Endothelial cell of umbilical vein (primary cell): Measurements from ENCODE around the gene SPATA31E1. TPM values are rescaled to one million over a fixed set of nuclear protein-coding genes. Genes with fewer than 3 reads are reported as not detected.

Source experiments
- BruUV-seq: library from RNA; stranded (reverse); fragments of 400-500 nt; replicated peaks from 2 replicates; lab custom pipeline; 2021; lab: Mats Ljungman, UMichigan
- CTCF ChIA-PET: fragments of 300-600, 350-600 bp; sonication (Branson Sonifier 250); formaldehyde crosslinking; loops from one replicate; lab custom pipeline; 2021; ENCODE audit warnings: antibody characterized with exemption, inconsistent platforms; lab: Charles Lee
- POLR2A ChIA-PET: fragments of 300-600, 350-600 bp; sonication (Branson Sonifier 250); formaldehyde crosslinking; loops from one replicate; lab custom pipeline; 2021; ENCODE audit warnings: antibody characterized with exemption, inconsistent platforms; lab: Charles Lee
- DNase-seq: peaks from one replicate; pipeline ENCODE4 v3.0.0-alpha.2; 2011; ENCODE audit warnings: low read depth, low spot score
- FAIRE-seq: peaks from 2 replicates; lab custom pipeline; 2011; peaks lifted over from hg19 to GRCh38; lab: Jason Lieb, UNC
- H2AFZ ChIP-seq: 2 replicates; pipeline ENCODE4 v1.6.0; 2012; ENCODE audit warnings: low read depth, low read length, control low read depth, inconsistent platforms
- H3K27ac ChIP-seq: 2 replicates; pipeline ENCODE4 v1.5.1; 2011; ENCODE audit warnings: low read depth, mild to moderate bottlenecking, control low read depth, low read length, moderate library complexity; ENCODE audit not compliant: insufficient read depth
- H3K27me3 ChIP-seq, 2 experiments: 2 replicates each; pipeline versions ENCODE4 v1.6.0 to v1.6.1; 2011; ENCODE audit warnings: low read length in 2 of 2, mixed read lengths in 1 of 2; ENCODE audit not compliant: control insufficient read depth in 2 of 2, insufficient read depth in 2 of 2
- H3K36me3 ChIP-seq, 2 experiments: 2 replicates in 1 of 2; 3 replicates in 1 of 2; pipeline ENCODE4 v1.5.1; 2011; ENCODE audit warnings: low read length in 2 of 2, mild to moderate bottlenecking in 1 of 2, moderate library complexity in 1 of 2; ENCODE audit not compliant: control insufficient read depth in 2 of 2, insufficient read depth in 2 of 2; ENCODE audit errors: extremely low read depth in 1 of 2
- H3K4me1 ChIP-seq: 3 replicates; pipeline ENCODE4 v1.5.1; 2011; ENCODE audit warnings: mild to moderate bottlenecking, low read length; ENCODE audit not compliant: control insufficient read depth, insufficient read depth; ENCODE audit errors: extremely low read depth
- H3K4me2 ChIP-seq: 2 replicates; pipeline ENCODE4 v1.6.1; 2011; ENCODE audit warnings: low read length, control low read depth, mixed read lengths; ENCODE audit not compliant: insufficient read depth
- H3K4me3 ChIP-seq, 3 experiments: fragments of 200-600 bp in 1 of 3; sonication (generic), shearing (Covaris generic) in 1 of 3; replicated peaks in 1 of 3; 2 replicates each; pipeline ENCODE4 v1.5.1; 2011 to 2016; ENCODE audit warnings: control low read depth in 3 of 3, low read length in 3 of 3, mild to moderate bottlenecking in 2 of 3, inconsistent platforms in 1 of 3, low read depth in 1 of 3, moderate library complexity in 1 of 3; ENCODE audit not compliant: insufficient read depth in 1 of 3
- H3K79me2 ChIP-seq: 2 replicates; pipeline ENCODE4 v1.6.0; 2012; ENCODE audit warnings: low read length, inconsistent platforms; ENCODE audit not compliant: control insufficient read depth, insufficient read depth
- H3K9ac ChIP-seq: replicated peaks from 2 replicates; pipeline ENCODE3; 2011; ENCODE audit warnings: low read length, control low read depth; ENCODE audit not compliant: insufficient read depth; ENCODE audit errors: extremely low read depth
- H3K9me1 ChIP-seq: replicated peaks from 3 replicates; pipeline ENCODE4 v1.6.0; 2011; ENCODE audit warnings: mild to moderate bottlenecking, low read length; ENCODE audit not compliant: control insufficient read depth, insufficient read depth; ENCODE audit errors: extremely low read depth
- H3K9me3 ChIP-seq: replicated peaks from 2 replicates; pipeline ENCODE4 v1.5.1; 2012; ENCODE audit warnings: low read length, inconsistent platforms; ENCODE audit not compliant: control insufficient read depth, insufficient read depth
- H4K20me1 ChIP-seq: replicated peaks from 2 replicates; pipeline ENCODE3; 2011; ENCODE audit warnings: mild to moderate bottlenecking, low read length; ENCODE audit not compliant: control insufficient read depth, insufficient read depth; ENCODE audit errors: extremely low read depth
- CTCF ChIP-seq, 2 donors: IDR thresholded peaks; 1 replicate in 1 of 2; 2 replicates in 1 of 2; pipeline ENCODE4 v1.5.1; 2011; ENCODE audit warnings: low read length in 2 of 2, mild to moderate bottlenecking in 2 of 2, moderate library complexity in 2 of 2, control low read depth in 1 of 2, inconsistent platforms in 1 of 2, low read depth in 1 of 2; ENCODE audit not compliant: insufficient read depth in 1 of 2; ENCODE audit errors: extremely low read depth in 1 of 2
- EZH2 ChIP-seq: IDR thresholded peaks from 2 replicates; pipeline ENCODE4 v1.6.1; 2012; ENCODE audit warnings: borderline replicate concordance, low read depth, mild to moderate bottlenecking, moderate library complexity, low read length, inconsistent platforms; ENCODE audit not compliant: severe bottlenecking
- FOS ChIP-seq: IDR thresholded peaks from 2 replicates; pipeline ENCODE4 v1.6.1; 2011; ENCODE audit warnings: mild to moderate bottlenecking, low read length, moderate library complexity, borderline replicate concordance; ENCODE audit not compliant: insufficient read depth
- JUN ChIP-seq: IDR thresholded peaks from 2 replicates; pipeline ENCODE4 v1.6.1; 2011; ENCODE audit warnings: borderline replicate concordance, low read depth; ENCODE audit not compliant: insufficient read length, insufficient read depth
- POLR2A ChIP-seq: IDR thresholded peaks from 2 replicates; pipeline ENCODE4 v1.6.1; 2012; ENCODE audit warnings: low read depth, mild to moderate bottlenecking, control low read depth, low read length
- POLR2AphosphoS5 ChIP-seq: IDR thresholded peaks from 2 replicates; pipeline ENCODE4 v1.6.1; 2012; ENCODE audit warnings: low read depth, mild to moderate bottlenecking, control low read depth, low read length, moderate library complexity; ENCODE audit not compliant: insufficient read depth
- dilution Hi-C: fragments of 300-500 bp; cut with MboI; formaldehyde crosslinking; loops from one replicate; pipeline ENCODE4 v1.15.0; 2019; ENCODE audit warnings: low sequenced_read_pairs; ENCODE audit not compliant: extremely low pct_ligation_motif_present
- intact Hi-C: fragments of 100-400 bp; cut with micrococcal nuclease; formaldehyde crosslinking; loops from one replicate; pipeline ENCODE4 v1.10.0; 2022
- polyA plus RNA-seq, 4 experiments: library from polyadenylated mRNA; depleted of rRNA in 3 of 4; stranded (reverse) in 3 of 4; unstranded in 1 of 4; fragments of >200 nt; gene quantifications; 2 replicates each; pipeline versions ENCODE4 v1.2.1 to v1.2.3, GENCODE V29; 2011 to 2012; ENCODE audit warnings: missing spikeins in 1 of 4
- total RNA-seq: library from RNA; stranded (reverse); gene quantifications from 2 replicates; pipeline ENCODE4 v1.2.3, GENCODE V29; 2021

The SPATA31E1 gene
- total and polyA plus RNA-seq, 2 donors (not counting 3 experiments of a cell fraction or from before 2014, with no cell fraction given) = not detected

- Histone ChIP-seq H3K27ac (no peak overlapping the region), H3K4me3 (no peak overlapping the region), H3K9ac (no peak overlapping the region), H2AFZ (no peak overlapping the region), H3K9me1 (no peaks in the 10 kb centered on the region), H4K20me1 (no peaks in the 10 kb centered on the region), H3K27me3 (no peaks in the 10 kb centered on the region), H3K4me2 (no peak overlapping the region), H3K4me1 (peaks cover 3% of the 10 kb centered on the region), H3K79me2 (no peaks in the 10 kb centered on the region), H3K9me3 (no peaks in the 10 kb centered on the region), H3K36me3 (no peaks in the 10 kb centered on the region)
- dilution Hi-C loops (no loop called here), intact Hi-C loops (no loop called here)
- CTCF ChIA-PET = interaction anchor here (1.6 kb wide), 1 partner anchor 195 kb away, joined by 3 read pairs; no protein-coding TSS in a partner anchor
- no peak for DNase-seq
- BruUV-seq = no TSS peak
- TF ChIP-seq CTCF (IDR thresholded peaks at IDR 0.05; ENCODE audit: extremely low read depth in 1 of 2, insufficient read depth in 1 of 2, low read depth in 1 of 2, low read length in 2 of 2) = peak in 1 of 2 donors; percentile 5
- no peak for TF ChIP-seq EZH2
- TF ChIP-seq POLR2AphosphoS5 = no peak
- TF ChIP-seq JUN = no peak
- TF ChIP-seq POLR2A = no peak
- no peak for TF ChIP-seq FOS
- no peak for FAIRE-seq
- POLR2A ChIA-PET = no interaction called here
Observed at GRCh38 chr9:87883990-87884389, 1.3 kb downstream of the SPATA31E1 start.
